H1 (cell line): ENCODE results near the gene ARHGAP21. TPM values are rescaled to one million over a fixed set of nuclear protein-coding genes. Genes with fewer than 3 reads are reported as not detected.

Experiments
- CTCF ChIA-PET: fragments of 300-600 bp; sonication (Branson Sonifier 250); formaldehyde crosslinking; loops from one replicate; lab custom pipeline; 2021; ENCODE audit not compliant: partially characterized antibody; lab: Charles Lee
- POLR2A ChIA-PET: fragments of 300-600 bp; sonication (Branson Sonifier 250); formaldehyde crosslinking; loops from one replicate; lab custom pipeline; 2021; ENCODE audit warnings: inconsistent platforms; ENCODE audit not compliant: partially characterized antibody; lab: Charles Lee
- DNase-seq, 2 experiments: peaks; one replicate each; pipeline versions ENCODE4 v3.0.0 to v3.0.0-alpha.2; 2010 to 2022; ENCODE audit warnings: low spot score in 2 of 2, low read depth in 1 of 2, mixed read lengths in 1 of 2
- FAIRE-seq: peaks from 2 replicates; lab custom pipeline; 2011; peaks lifted over from hg19 to GRCh38; lab: Jason Lieb, UNC
- H2AFZ ChIP-seq: 2 replicates; pipeline ENCODE4 v1.8.1; 2012; ENCODE audit warnings: low read length, inconsistent platforms
- H2AK5ac ChIP-seq: 2 replicates; pipeline ENCODE4 v1.6.1; 2013; ENCODE audit warnings: low read depth, low read length
- H2BK120ac ChIP-seq: replicated peaks from 2 replicates; pipeline ENCODE3; 2013; ENCODE audit warnings: low read depth, low read length, inconsistent platforms
- H2BK12ac ChIP-seq: 2 replicates; pipeline ENCODE4 v1.6.1; 2013; ENCODE audit warnings: low read depth, low read length
- H2BK15ac ChIP-seq: 2 replicates; pipeline ENCODE4 v1.6.1; 2013; ENCODE audit warnings: low read length
- H2BK20ac ChIP-seq: 2 replicates; pipeline ENCODE4 v1.6.1; 2013; ENCODE audit warnings: low read length
- H2BK5ac ChIP-seq: 2 replicates; pipeline ENCODE4 v1.6.1; 2013; ENCODE audit warnings: low read depth, low read length
- H3K14ac ChIP-seq: 2 replicates; pipeline ENCODE4 v1.6.1; 2013; ENCODE audit warnings: inconsistent platforms; ENCODE audit not compliant: insufficient read length
- H3K18ac ChIP-seq: 2 replicates; pipeline ENCODE4 v1.6.1; 2013; ENCODE audit warnings: low read length; ENCODE audit errors: extremely low read depth
- H3K23ac ChIP-seq: 2 replicates; pipeline ENCODE4 v1.6.1; 2013; ENCODE audit warnings: inconsistent platforms; ENCODE audit not compliant: insufficient read length
- H3K23me2 ChIP-seq: 2 replicates; pipeline ENCODE4 v1.6.1; 2013; ENCODE audit warnings: low read depth, low read length
- H3K27ac ChIP-seq: 2 replicates; pipeline ENCODE4 v1.6.1; 2011; ENCODE audit warnings: low read depth, low read length, inconsistent platforms
- H3K27me3 ChIP-seq, 4 experiments: replicated peaks in 1 of 4; 1 replicate in 1 of 4; 2 replicates in 3 of 4; pipeline versions ENCODE4 v1.6.1 to v1.8.1; 2011 to 2013; ENCODE audit warnings: low read length in 3 of 4, mild to moderate bottlenecking in 3 of 4, inconsistent platforms in 2 of 4, mixed read lengths in 2 of 4, moderate library complexity in 1 of 4; ENCODE audit not compliant: control insufficient read depth in 3 of 4, insufficient read depth in 3 of 4; ENCODE audit errors: extremely low read depth in 1 of 4
- H3K36me3 ChIP-seq, 4 experiments: 2 replicates each; pipeline versions ENCODE4 v1.6.1 to v1.8.1; 2011 to 2013; ENCODE audit warnings: mild to moderate bottlenecking in 4 of 4, low read length in 3 of 4, moderate library complexity in 2 of 4, control low read depth in 1 of 4, inconsistent platforms in 1 of 4; ENCODE audit not compliant: insufficient read depth in 4 of 4, control insufficient read depth in 2 of 4
- H3K4ac ChIP-seq: replicated peaks from 2 replicates; pipeline ENCODE3; 2013; ENCODE audit warnings: low read length, low read depth, mixed read lengths, inconsistent platforms; ENCODE audit not compliant: insufficient read length
- H3K4me1 ChIP-seq, 4 experiments: replicated peaks in 1 of 4; 1 replicate in 1 of 4; 2 replicates in 3 of 4; pipeline versions ENCODE4 v1.6.1 to v1.8.1; 2011 to 2013; ENCODE audit warnings: low read length in 3 of 4, inconsistent platforms in 2 of 4, mixed read lengths in 1 of 4; ENCODE audit not compliant: insufficient read depth in 4 of 4, control insufficient read depth in 3 of 4
- H3K4me2 ChIP-seq, 2 experiments: 2 replicates each; pipeline versions ENCODE4 v1.6.1 to v1.8.1; 2011 to 2013; ENCODE audit warnings: low read depth in 2 of 2, low read length in 2 of 2, control low read depth in 1 of 2, inconsistent platforms in 1 of 2, mild to moderate bottlenecking in 1 of 2; ENCODE audit not compliant: insufficient read depth in 1 of 2
- H3K4me3 ChIP-seq, 4 experiments: fragments of 200-600, 300-600 bp in 1 of 4; sonication (generic), shearing (Covaris generic), sonication (Bioruptor Twin) in 1 of 4; 2 replicates each; pipeline versions ENCODE4 v1.5.1 to v1.8.1; 2011 to 2016; ENCODE audit warnings: low read length in 4 of 4, low read depth in 3 of 4, control low read depth in 2 of 4, inconsistent platforms in 2 of 4, mild to moderate bottlenecking in 2 of 4, mixed read lengths in 1 of 4, moderate library complexity in 1 of 4; ENCODE audit not compliant: insufficient read depth in 2 of 4; ENCODE audit errors: extremely low read depth in 1 of 4
- H3K56ac ChIP-seq: replicated peaks from 2 replicates; pipeline ENCODE3; 2013; ENCODE audit warnings: low read depth, mild to moderate bottlenecking, mixed read lengths, low read length, inconsistent platforms; ENCODE audit not compliant: insufficient read length
- H3K79me1 ChIP-seq: 2 replicates; pipeline ENCODE4 v1.6.1; 2013; ENCODE audit warnings: low read depth, low read length, control low read depth
- H3K79me2 ChIP-seq, 2 experiments: 2 replicates each; pipeline versions ENCODE4 v1.6.1 to v1.8.1; 2012 to 2013; ENCODE audit warnings: low read length in 2 of 2, mild to moderate bottlenecking in 2 of 2, inconsistent platforms in 1 of 2; ENCODE audit not compliant: insufficient read depth in 2 of 2, control insufficient read depth in 1 of 2
- H3K9ac ChIP-seq, 4 experiments: replicated peaks in 1 of 4; 1 replicate in 1 of 4; 2 replicates in 3 of 4; pipeline versions ENCODE4 v1.6.1 to v1.8.1; 2011 to 2013; ENCODE audit warnings: low read depth in 3 of 4, low read length in 3 of 4, control low read depth in 2 of 4, mild to moderate bottlenecking in 2 of 4, moderate library complexity in 2 of 4, inconsistent platforms in 1 of 4; ENCODE audit errors: extremely low read depth in 1 of 4
- H3K9me3 ChIP-seq, 2 experiments: 2 replicates each; pipeline versions ENCODE4 v1.6.1 to v1.8.1; 2012 to 2013; ENCODE audit warnings: mild to moderate bottlenecking in 2 of 2, moderate library complexity in 2 of 2, control low read depth in 1 of 2, inconsistent platforms in 1 of 2, low read depth in 1 of 2, low read length in 1 of 2, mixed read lengths in 1 of 2; ENCODE audit not compliant: insufficient read depth in 2 of 2
- H4K20me1 ChIP-seq, 2 experiments: replicated peaks in 1 of 2; 2 replicates each; pipeline versions ENCODE3 to v1.8.1; 2011 to 2013; ENCODE audit warnings: inconsistent platforms in 2 of 2, low read length in 2 of 2, mild to moderate bottlenecking in 1 of 2; ENCODE audit not compliant: insufficient read depth in 2 of 2, control insufficient read depth in 1 of 2
- H4K5ac ChIP-seq: 2 replicates; pipeline ENCODE4 v1.6.1; 2013; ENCODE audit warnings: low read length, low read depth, mixed read lengths, inconsistent platforms; ENCODE audit not compliant: insufficient read length
- H4K8ac ChIP-seq: 2 replicates; pipeline ENCODE4 v1.8.0; 2013; ENCODE audit warnings: mild to moderate bottlenecking, moderate library complexity, low read length, inconsistent platforms; ENCODE audit not compliant: insufficient read depth; ENCODE audit errors: extremely low read depth
- H4K91ac ChIP-seq: replicated peaks from 2 replicates; pipeline ENCODE3; 2013; ENCODE audit warnings: low read length, mixed read lengths, inconsistent platforms; ENCODE audit not compliant: insufficient read length
- BACH1 ChIP-seq: IDR thresholded peaks from 2 replicates; pipeline ENCODE4 v1.6.1; 2012; ENCODE audit warnings: low read length, improper control_type of control experiment
- CHD1 ChIP-seq: IDR thresholded peaks from 2 replicates; pipeline ENCODE4 v1.6.1; 2012; ENCODE audit warnings: low read depth, low read length, improper control_type of control experiment
- CREB1 ChIP-seq: IDR thresholded peaks from 2 replicates; pipeline ENCODE4 v1.6.1; 2012; ENCODE audit warnings: inconsistent platforms
- E2F6 ChIP-seq: IDR thresholded peaks from 2 replicates; pipeline ENCODE4 v1.6.1; 2012; ENCODE audit warnings: inconsistent platforms
- GABPA ChIP-seq: IDR thresholded peaks from 2 replicates; pipeline ENCODE4 v1.6.1; 2011; ENCODE audit warnings: mild to moderate bottlenecking, low read length, moderate library complexity, borderline replicate concordance; ENCODE audit not compliant: insufficient read depth
- JUN ChIP-seq: IDR thresholded peaks from 2 replicates; pipeline ENCODE4 v1.6.1; 2011; ENCODE audit warnings: low read depth, mild to moderate bottlenecking, improper control_type of control experiment, low read length
- JUND ChIP-seq: IDR thresholded peaks from 2 replicates; pipeline ENCODE4 v1.6.1; 2011; ENCODE audit warnings: mild to moderate bottlenecking, improper control_type of control experiment, low read length
- KDM4A ChIP-seq: IDR thresholded peaks from one replicate; pipeline ENCODE4 v1.7.1; 2012; ENCODE audit warnings: low read depth, mild to moderate bottlenecking, moderate library complexity, low read length, inconsistent platforms; ENCODE audit not compliant: severe bottlenecking
- NRF1 ChIP-seq: IDR thresholded peaks from 2 replicates; pipeline ENCODE4 v1.6.1; 2011; ENCODE audit warnings: mild to moderate bottlenecking, low read depth, low read length, improper control_type of control experiment
- RFX5 ChIP-seq: IDR thresholded peaks from 2 replicates; pipeline ENCODE4 v1.6.1; 2011; ENCODE audit warnings: low read depth, low read length, improper control_type of control experiment, borderline replicate concordance
- RNF2 ChIP-seq: fragments of 200-900, 300-1000 bp; sonication (generic); IDR thresholded peaks from 2 replicates; pipeline ENCODE4 v1.7.1; 2016; ENCODE audit warnings: borderline replicate concordance, low read depth, mild to moderate bottlenecking, antibody characterized with exemption, low read length; ENCODE audit not compliant: poor library complexity, severe bottlenecking; ENCODE audit errors: missing control alignments
- SIN3A ChIP-seq, 2 experiments: IDR thresholded peaks in 1 of 2; conservative IDR thresholded peaks in 1 of 2; 2 replicates each; pipeline ENCODE4 v1.6.1; 2011 to 2012; ENCODE audit warnings: low read length in 2 of 2, improper control_type of control experiment in 1 of 2, low read depth in 1 of 2, mild to moderate bottlenecking in 1 of 2
- SUZ12 ChIP-seq: fragments of 200-600 bp; sonication (generic); IDR thresholded peaks from 2 replicates; pipeline ENCODE4 v1.6.1; 2012; ENCODE audit warnings: mild to moderate bottlenecking, inconsistent platforms, low read length, moderate library complexity, mixed read lengths
- TAF1 ChIP-seq: IDR thresholded peaks from 2 replicates; pipeline ENCODE4 v1.6.1; 2011; ENCODE audit warnings: mild to moderate bottlenecking, low read depth, low read length
- WGBS, 2 experiments: shearing (Covaris generic) in 1 of 2; methylation state at CpG; one replicate each; pipeline versions ENCODE4 v1.1.6 to v1.1.7; 2013 to 2015; ENCODE audit warnings: low lambda C conversion rate in 2 of 2, mixed read lengths in 2 of 2, inconsistent platforms in 1 of 2, low coverage in 1 of 2, missing lambda C conversion rate in 1 of 2; ENCODE audit not compliant: insufficient replicate concordance in 2 of 2, insufficient coverage in 1 of 2, insufficient read length in 1 of 2; ENCODE audit errors: extremely low coverage in 1 of 2, missing lambda C conversion rate in 1 of 2; 5-methylcytosine and 5-hydroxymethylcytosine counted together
- polyA plus RNA-seq, 7 experiments: library from polyadenylated mRNA; depleted of rRNA in 3 of 7; stranded (reverse) in 5 of 7; unstranded in 2 of 7; fragments of >200 nt in 5 of 7; fragments of 200-250 nt in 2 of 7; gene quantifications; 1 replicate in 5 of 7; 2 replicates in 1 of 7; 4 replicates in 1 of 7; pipeline versions ENCODE4 v1.2.1 to v1.2.3, GENCODE V29; 2011 to 2013; ENCODE audit warnings: missing spikeins in 2 of 7, mixed read lengths in 2 of 7
- total RNA-seq: library from RNA; stranded (reverse); fragmentation: NEBNext Ultra II Directional; extraction: Animal tissue kit (Norgen Biotek cat#: 25700); gene quantifications from 2 replicates; pipeline ENCODE4 v1.2.1, GENCODE V29; 2021

Gene ARHGAP21
- total and polyA plus RNA-seq, 2 of the 8 experiments (the other 6 are each of a cell fraction or from before 2014, with no cell fraction given) = 14.4 to 35.3 TPM

- Histone ChIP-seq H3K4me2 (no peak overlapping the region), H3K14ac (no peak overlapping the region), H3K36me3 (no peaks in the 10 kb centered on the region), H2BK120ac (no peak overlapping the region), H2AFZ (no peak overlapping the region), H4K5ac (no peak overlapping the region), H3K79me1 (no peaks in the 10 kb centered on the region), H3K9ac (no peak overlapping the region), H3K18ac (no peak overlapping the region), H2BK20ac (no peak overlapping the region), H3K9me3 (peaks cover 3 to 9% of the 10 kb centered on the region in 2 experiments; a peak in 2 of 4 replicates), H2BK12ac (no peak overlapping the region), H3K23me2 (no peaks in the 10 kb centered on the region), H4K91ac (no peak overlapping the region), H2BK15ac (no peak overlapping the region), H3K79me2 (no peaks in the 10 kb centered on the region), H2AK5ac (no peak overlapping the region), H3K4ac (no peak overlapping the region), H3K4me1 (peaks cover 2 to 8% (median 4%) of the 10 kb centered on the region in 4 experiments; a peak in 5 of 7 replicates), H4K20me1 (no peaks in the 10 kb centered on the region), H4K8ac (no peak overlapping the region), H3K56ac (no peak overlapping the region), H3K27me3 (no peaks in the 10 kb centered on the region), H3K4me3 (no peak overlapping the region), H3K23ac (no peak overlapping the region), H2BK5ac (no peak overlapping the region), H3K27ac (no peak overlapping the region)
- DNase-seq (no peak), FAIRE-seq (no peak)
- ChIA-PET CTCF (no interaction called here), POLR2A (no interaction called here)
- WGBS, 2 experiments = 93% methylated on average over 2 of the region's 2 CpGs; no CpG with 5 or more reads in 1 of the 2 experiments
- TF ChIP-seq JUND (no peak), TAF1 (no peak), CREB1 (no peak), JUN (no peak), SUZ12 (no peak), NRF1 (no peak), KDM4A (no peak), CHD1 (no peak), E2F6 (no peak), SIN3A (conservative IDR thresholded peaks at IDR 0.05 in 1 of 2, IDR thresholded peaks at IDR 0.05 in 1 of 2; ENCODE audit: low read depth in 1 of 2, low read length in 2 of 2) (no peak), GABPA (no peak), RFX5 (no peak), RNF2 (no peak), BACH1 (no peak)
Measured at GRCh38 chr10:24759672-24760071, 36.0 kb upstream of the ARHGAP21 start.
